Kidney (tissue), 14 donors: ENCODE measurements around the gene PTPN1. TPM values are rescaled to one million over a fixed set of nuclear protein-coding genes. Genes with fewer than 3 reads are reported as not detected.

Experiments used
- DNase-seq, 5 donors: peaks; one replicate each; pipeline ENCODE4 v3.0.0-alpha.2; 2013 to 2020
- FAIRE-seq: peaks from 2 replicates; lab custom pipeline; 2012; peaks lifted over from hg19 to GRCh38; lab: Jason Lieb, UNC
- H3K27ac ChIP-seq, 2 donors: one replicate each; pipeline ENCODE4 v1.7.0; 2013; ENCODE audit warnings: low read depth in 2 of 2, low read length in 2 of 2, inconsistent platforms in 1 of 2
- H3K27me3 ChIP-seq: one replicate; pipeline ENCODE4 v1.7.1; 2013; ENCODE audit warnings: low read length, inconsistent platforms; ENCODE audit not compliant: control insufficient read depth, insufficient read depth
- H3K36me3 ChIP-seq, 3 donors: one replicate each; pipeline versions ENCODE4 v1.7.0 to v1.7.1; 2013; ENCODE audit warnings: low read length in 3 of 3, control low read depth in 1 of 3, inconsistent platforms in 1 of 3; ENCODE audit not compliant: insufficient read depth in 3 of 3, control insufficient read depth in 2 of 3
- H3K4me1 ChIP-seq, 3 donors: one replicate each; pipeline versions ENCODE4 v1.7.0 to v1.7.1; 2013; ENCODE audit warnings: low read length in 3 of 3, inconsistent platforms in 1 of 3, low read depth in 1 of 3; ENCODE audit not compliant: control insufficient read depth in 2 of 3, insufficient read depth in 2 of 3
- H3K4me3 ChIP-seq, 3 donors: one replicate each; pipeline versions ENCODE4 v1.7.0 to v1.8.1; 2013; ENCODE audit warnings: low read length in 3 of 3, control low read depth in 1 of 3, inconsistent platforms in 1 of 3
- H3K9ac ChIP-seq, 3 donors: one replicate each; pipeline versions ENCODE4 v1.7.0 to v1.7.1; 2013; ENCODE audit warnings: low read length in 3 of 3, control low read depth in 1 of 3, inconsistent platforms in 1 of 3
- H3K9me3 ChIP-seq, 3 donors: one replicate each; pipeline versions ENCODE4 v1.7.0 to v1.7.1; 2013; ENCODE audit warnings: low read length in 3 of 3, control low read depth in 1 of 3, inconsistent platforms in 1 of 3; ENCODE audit not compliant: control insufficient read depth in 2 of 3, insufficient read depth in 1 of 3
- intact Hi-C: fragments of 100-400 bp; cut with DNase I; formaldehyde crosslinking; loops from one replicate; pipeline ENCODE4 v1.11.1; 2022
- polyA plus RNA-seq: library from polyadenylated mRNA; stranded (reverse); fragments of 350-450 nt; fragmentation: Illumina TruSeq; extraction: RNeasy Lipid Tissue Mini Kit (QIAGEN cat#74804); gene quantifications from one replicate; pipeline ENCODE4 v1.2.3, GENCODE V29; 2014; ENCODE audit warnings: low read depth, low replicate concordance; ENCODE audit not compliant: insufficient read depth
- total RNA-seq: library from RNA; stranded (reverse); fragmentation: NEBNext Ultra II Directional; extraction: Animal tissue kit (Norgen Biotek cat#: 25700); gene quantifications from one replicate; pipeline ENCODE4 v1.2.1, GENCODE V29; 2021
- TF ChIP-seq, protein P1 (sequence below): IDR thresholded peaks from 3 replicates; pipeline ENCODE4 v1.5.1; 2012; ENCODE audit warnings: mild to moderate bottlenecking, moderate library complexity, borderline replicate concordance; ENCODE audit not compliant: insufficient read depth; ENCODE audit errors: extremely low read depth
- donor health status: control.
- donor health status: control.
- donor health status: control.
- donor health status: control.
- donor health status: control.
- donor health status: DM: yes; HTN: yes; CAD: no.
- donor health status: Normal renal cell carcinoma (clear cell type).

The PTPN1 gene
- total and polyA plus RNA-seq, 2 donors from 2014 or later, result 29.6 to 80.4 TPM

DNA sequence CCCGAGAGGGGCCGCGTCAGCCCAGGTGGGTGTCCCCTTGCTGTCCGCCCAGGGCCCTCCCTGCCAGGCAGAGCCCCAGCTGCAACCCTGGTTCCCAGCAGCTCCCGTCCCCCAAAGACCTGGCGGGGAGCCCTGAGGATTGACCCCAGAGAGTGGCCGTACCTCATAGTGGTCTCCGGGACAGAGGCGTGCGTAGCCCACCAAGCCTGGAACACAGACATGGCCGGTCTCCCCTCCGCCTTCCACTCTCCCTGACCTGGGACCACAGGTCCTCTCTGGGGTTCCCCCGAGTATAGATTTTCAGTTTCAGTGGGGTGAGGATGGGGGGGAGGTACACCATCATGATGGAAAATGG, 98.5 kb downstream of the PTPN1 start:
- no peak overlapping the region for H3K9ac ChIP-seq
- no peak overlapping the region for H3K4me3 ChIP-seq
- H3K9me3 ChIP-seq, result no peaks in the 10 kb centered on the region
- peaks cover 0 to 13% (median 0%) of the 10 kb centered on the region in 3 donors for H3K36me3 ChIP-seq
- TF ChIP-seq, protein P1, sequence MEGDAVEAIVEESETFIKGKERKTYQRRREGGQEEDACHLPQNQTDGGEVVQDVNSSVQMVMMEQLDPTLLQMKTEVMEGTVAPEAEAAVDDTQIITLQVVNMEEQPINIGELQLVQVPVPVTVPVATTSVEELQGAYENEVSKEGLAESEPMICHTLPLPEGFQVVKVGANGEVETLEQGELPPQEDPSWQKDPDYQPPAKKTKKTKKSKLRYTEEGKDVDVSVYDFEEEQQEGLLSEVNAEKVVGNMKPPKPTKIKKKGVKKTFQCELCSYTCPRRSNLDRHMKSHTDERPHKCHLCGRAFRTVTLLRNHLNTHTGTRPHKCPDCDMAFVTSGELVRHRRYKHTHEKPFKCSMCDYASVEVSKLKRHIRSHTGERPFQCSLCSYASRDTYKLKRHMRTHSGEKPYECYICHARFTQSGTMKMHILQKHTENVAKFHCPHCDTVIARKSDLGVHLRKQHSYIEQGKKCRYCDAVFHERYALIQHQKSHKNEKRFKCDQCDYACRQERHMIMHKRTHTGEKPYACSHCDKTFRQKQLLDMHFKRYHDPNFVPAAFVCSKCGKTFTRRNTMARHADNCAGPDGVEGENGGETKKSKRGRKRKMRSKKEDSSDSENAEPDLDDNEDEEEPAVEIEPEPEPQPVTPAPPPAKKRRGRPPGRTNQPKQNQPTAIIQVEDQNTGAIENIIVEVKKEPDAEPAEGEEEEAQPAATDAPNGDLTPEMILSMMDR, result no peak
- DNase-seq (no peak), FAIRE-seq (no peak)
- intact Hi-C loops, result no loop called here
- no peaks in the 10 kb centered on the region for H3K27me3 ChIP-seq
- H3K27ac ChIP-seq, result no peak overlapping the region
- H3K4me1 ChIP-seq, result no peaks in the 10 kb centered on the region

DNA sequence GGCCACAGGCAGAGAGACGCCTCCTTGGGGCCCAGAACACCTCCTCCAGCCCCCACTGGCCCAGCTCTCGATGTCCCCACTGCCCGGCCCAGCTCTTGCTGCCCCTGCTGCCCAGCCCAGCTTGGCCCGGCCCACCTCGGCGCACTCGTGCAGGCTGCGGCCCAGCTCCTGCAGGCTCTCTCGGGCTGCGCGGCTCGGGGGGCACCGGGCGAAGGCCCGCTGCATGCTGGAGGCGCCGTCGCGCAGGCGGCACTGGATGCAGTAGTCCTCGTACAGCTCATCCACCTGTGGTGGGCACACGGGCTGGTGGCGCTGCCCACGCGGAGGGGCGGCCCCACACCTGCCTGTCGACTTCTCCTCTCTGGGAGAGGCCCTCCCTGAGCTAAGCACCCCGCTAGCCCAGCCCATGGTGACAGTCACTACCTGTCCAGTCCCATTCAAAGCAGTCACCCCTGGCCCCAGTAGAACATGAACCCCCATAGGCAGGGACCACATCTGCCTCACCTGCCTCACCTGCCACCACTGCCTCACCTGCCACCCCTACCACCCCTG, 99.3 kb downstream of the PTPN1 start:
- intact Hi-C loops, result no loop called here
- Histone ChIP-seq H3K27ac (no peak overlapping the region), H3K4me3 (no peak overlapping the region), H3K9me3 (no peaks in the 10 kb centered on the region), H3K36me3 (peaks cover 0 to 13% (median 0%) of the 10 kb centered on the region in 3 donors), H3K9ac (no peak overlapping the region), H3K27me3 (no peaks in the 10 kb centered on the region), H3K4me1 (no peaks in the 10 kb centered on the region)
- no peak for DNase-seq
- no peak for FAIRE-seq
- TF ChIP-seq, protein P1, result no peak

DNA sequence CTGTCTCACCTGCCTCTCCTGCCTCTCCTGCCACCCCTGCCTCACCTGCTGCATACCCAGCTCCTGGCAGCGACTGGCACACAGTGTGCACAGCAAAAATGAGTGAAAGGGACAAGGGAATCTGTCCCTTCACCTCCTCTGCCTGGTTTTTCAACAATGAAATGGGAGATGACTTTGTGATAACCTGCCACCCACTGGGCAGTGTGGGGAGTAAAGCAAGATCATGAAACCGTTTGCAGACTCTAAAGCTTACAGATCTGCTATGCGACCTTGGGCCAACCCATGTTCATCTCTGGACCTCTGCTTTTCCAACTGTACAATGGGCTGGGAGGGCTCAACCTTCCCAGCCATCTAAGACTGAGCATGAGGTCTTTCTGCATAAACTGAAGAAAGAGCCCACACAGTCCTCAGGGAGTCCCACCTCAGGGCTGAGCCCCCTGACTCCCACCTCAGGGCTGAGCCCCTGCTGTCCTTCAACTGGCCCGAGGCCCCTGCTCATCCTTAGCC, 100.1 kb downstream of the PTPN1 start:
- no peak overlapping the region for H3K4me3 ChIP-seq
- TF ChIP-seq, protein P1, result no peak
- DNase-seq (no peak), FAIRE-seq (no peak)
- peaks cover 0 to 13% (median 0%) of the 10 kb centered on the region in 3 donors for H3K36me3 ChIP-seq
- no peaks in the 10 kb centered on the region for H3K27me3 ChIP-seq
- no peak overlapping the region for H3K9ac ChIP-seq
- intact Hi-C loops, result no loop called here
- H3K4me1 ChIP-seq, result no peaks in the 10 kb centered on the region
- H3K9me3 ChIP-seq, result no peaks in the 10 kb centered on the region
- H3K27ac ChIP-seq, result no peak overlapping the region
